GM12878 (cell line): ENCODE measurements around the gene TC2N.

Experiments
- CTCF ChIP-seq, 3 experiments: IDR thresholded peaks in 2 of 3; conservative IDR thresholded peaks in 1 of 3; 2 replicates each; pipeline ENCODE4 v1.5.1; 2011; ENCODE audit warnings: low read depth in 3 of 3, low read length in 3 of 3, mild to moderate bottlenecking in 3 of 3, control low read depth in 2 of 3, moderate library complexity in 2 of 3, inconsistent platforms in 1 of 3, mixed read lengths in 1 of 3; ENCODE audit not compliant: control insufficient read depth in 2 of 3, insufficient read depth in 1 of 3; ENCODE audit errors: extremely low read depth in 1 of 3
- POLR2A ChIP-seq: IDR thresholded peaks from 2 replicates; pipeline ENCODE4 v1.6.1; 2011; ENCODE audit warnings: low read depth, mild to moderate bottlenecking, low read length
- SMC3 ChIP-seq: IDR thresholded peaks from 2 replicates; pipeline ENCODE4 v1.6.1; 2011; ENCODE audit warnings: low read length, improper control_type of control experiment, borderline replicate concordance
- USF2 ChIP-seq: IDR thresholded peaks from 2 replicates; pipeline ENCODE4 v1.6.1; 2011; ENCODE audit warnings: low read depth, low read length, improper control_type of control experiment, borderline replicate concordance

GRCh38 chr14:91834571-91834970 lies 32.8 kb downstream of the TC2N start:
- TF ChIP-seq CTCF (IDR thresholded peaks at IDR 0.05 in 2 of 3, conservative IDR thresholded peaks at IDR 0.05 in 1 of 3; ENCODE audit: control insufficient read depth in 2 of 3, extremely low read depth in 1 of 3, insufficient read depth in 1 of 3, low read depth in 3 of 3, low read length in 3 of 3) (no peak), POLR2A (no peak), SMC3 (no peak), USF2 (no peak)
